Sciatic nerve (tissue), 2 donors: ENCODE data around the gene KTN1. TPM values are rescaled to one million over a fixed set of nuclear protein-coding genes. Genes with fewer than 3 reads are reported as not detected.
A peak's percentile ranks its signal among the peaks of the same experiment; 100 is the strongest.

Experiments used
- ATAC-seq: fragments of 200-7000 bp; cut with Tn5 transposase; one replicate; pipeline ENCODE4 v1.9.1; 2020; ENCODE audit warnings: mild to moderate bottlenecking, moderate library complexity
- DNase-seq: peaks from one replicate; pipeline ENCODE4 v3.0.0-alpha.2; 2020; ENCODE audit warnings: low spot score
- intact Hi-C: fragments of 100-400 bp; cut with DNase I; formaldehyde crosslinking; loops from one replicate; pipeline ENCODE4 v1.14.2; 2022
- total RNA-seq: library from RNA; stranded (reverse); fragmentation: NEBNext Ultra II Directional; extraction: Animal tissue kit (Norgen Biotek cat#: 25700); gene quantifications from one replicate; pipeline ENCODE4 v1.2.1, GENCODE V29; 2021
- donor health status: DM: no; HTN: no; CAD: no.
- donor health status: DM: no; HTN: no; CAD: no.

Gene KTN1
- total RNA-seq, 1 donor from 2014 or later: 243 TPM

DNA sequence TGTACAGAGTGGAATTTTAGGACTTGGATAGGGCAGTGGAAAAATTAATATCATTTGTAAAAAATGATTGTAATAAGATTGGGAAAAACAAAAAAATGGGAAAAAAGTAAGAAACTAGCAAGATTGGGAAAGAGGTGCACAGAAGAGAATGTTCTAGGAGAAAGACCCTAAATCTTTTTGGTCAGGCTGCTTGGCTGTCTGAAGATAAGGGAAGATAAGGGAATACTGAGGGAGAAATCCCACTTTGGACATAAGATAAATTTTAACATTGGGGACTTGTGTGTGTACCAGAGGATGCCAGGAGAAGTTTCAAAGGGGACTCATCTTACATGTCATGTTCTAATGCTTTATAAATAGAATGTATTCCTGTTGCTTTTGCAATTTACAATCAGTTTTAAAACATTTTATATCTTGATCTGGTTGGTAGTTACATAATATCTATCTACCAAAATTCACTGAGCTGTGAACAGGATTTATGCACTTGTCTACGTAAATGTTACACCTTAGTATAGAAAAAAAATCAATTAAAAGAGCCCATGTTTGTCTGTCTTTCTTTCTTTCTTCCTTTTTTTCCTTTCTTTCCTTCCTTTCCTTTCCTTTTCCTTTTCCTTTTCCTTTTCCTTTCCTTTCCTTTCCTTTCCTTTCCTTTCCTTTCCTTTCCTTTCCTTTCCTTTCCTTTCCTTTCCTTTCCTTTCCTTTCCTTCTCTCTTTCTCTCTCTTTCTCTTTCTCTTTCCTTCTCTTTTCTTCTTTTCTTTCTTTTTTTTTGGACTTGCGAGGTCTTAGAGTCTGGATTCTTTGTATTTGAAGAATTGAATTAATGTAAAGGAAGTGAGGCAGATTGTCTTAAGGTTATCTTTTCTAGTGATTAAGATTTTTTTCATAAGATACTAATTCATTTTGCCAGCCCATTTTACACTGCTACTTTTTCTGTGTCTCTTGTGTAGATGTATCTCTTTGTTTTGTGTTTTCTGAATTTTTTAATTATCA lies 66.1 kb downstream of the KTN1 start:
- DNase-seq: no peak
- ATAC-seq: no peak
- intact Hi-C loops: no loop called here

DNA sequence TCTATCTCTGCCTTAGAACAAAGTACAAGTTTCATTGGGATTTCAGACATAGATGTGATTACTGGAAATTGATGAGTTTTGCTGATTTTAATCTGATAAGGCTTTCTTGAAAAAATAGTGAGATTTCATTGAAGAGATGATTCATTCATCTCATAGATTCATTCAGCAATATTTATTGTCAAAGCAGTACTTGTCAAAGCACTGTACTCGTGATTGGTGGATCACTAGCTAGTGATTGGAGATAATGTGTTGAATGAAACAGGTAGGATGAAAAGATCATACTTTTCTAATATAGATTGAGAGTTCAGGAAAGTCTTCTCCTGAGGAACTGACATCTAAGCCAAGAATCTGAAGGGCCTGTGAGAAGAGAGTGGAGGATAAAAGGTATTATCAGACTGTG lies 71.0 kb downstream of the KTN1 start:
- ATAC-seq: no peak
- no peak for DNase-seq
- intact Hi-C loops: no loop called here

- intact Hi-C loops: no loop called here
- no peak for ATAC-seq
These were observed 74.2 kb downstream of the KTN1 start for GRCh38 chr14:55654243-55654642.

GRCh38 chr14:55661029-55661428 lies 81.0 kb downstream of the KTN1 start:
- ATAC-seq: no peak
- no peak for DNase-seq
- intact Hi-C loops: no loop called here

More at GRCh38 chr14:55654243-55654642, 74.2 kb downstream of the KTN1 start:
- DNase-seq: no peak

DNA sequence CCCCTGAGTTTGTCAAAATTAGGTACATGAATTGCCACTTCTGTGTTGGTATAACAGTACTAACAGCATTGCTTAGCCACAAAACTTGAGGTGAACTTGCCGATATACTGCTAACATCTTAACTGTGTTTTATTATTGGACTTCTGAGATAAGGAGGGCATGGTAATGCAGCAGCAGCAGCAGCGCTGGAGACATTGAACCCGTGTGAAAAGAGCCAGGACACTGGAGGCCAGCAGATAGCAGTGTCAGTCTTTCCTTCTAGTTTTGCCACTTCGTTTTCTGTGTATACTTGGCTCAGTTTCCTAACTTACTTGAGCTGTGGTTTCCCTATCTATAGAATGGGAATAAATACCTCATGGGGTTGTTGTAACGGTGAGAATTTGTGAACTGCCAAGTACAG lies 82.7 kb downstream of the KTN1 start:
- intact Hi-C loops: no loop called here
- DNase-seq (no peak), ATAC-seq (no peak)

DNA sequence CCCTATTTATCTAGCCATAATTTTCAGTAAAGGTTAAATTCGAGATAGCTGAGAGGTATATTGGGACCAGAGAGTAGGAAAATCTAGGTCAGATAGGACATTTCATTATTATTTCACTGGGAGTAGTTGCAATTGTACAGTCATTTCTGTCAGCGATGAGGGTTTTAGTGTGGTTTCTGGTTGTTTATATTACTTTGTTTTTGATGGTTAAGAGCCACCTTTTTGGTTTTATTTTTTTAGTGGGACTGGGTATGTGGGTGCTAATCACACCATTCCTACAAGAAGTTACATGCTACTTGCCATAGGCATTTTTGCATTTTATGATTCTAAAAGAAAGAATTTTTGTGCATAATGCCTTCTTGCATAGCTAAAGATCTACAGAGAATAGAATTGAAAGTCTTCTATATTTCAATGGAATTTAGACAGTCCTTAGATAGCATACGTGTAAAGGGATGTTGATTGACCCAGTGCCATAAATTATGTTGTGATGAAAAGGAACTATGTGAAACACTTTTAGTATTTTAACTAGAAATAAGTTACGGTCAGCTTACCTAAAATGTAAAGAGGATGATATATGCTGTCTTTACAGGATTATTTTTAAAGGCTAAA lies 85.2 kb downstream of the KTN1 start:
- DNase-seq (no peak), ATAC-seq (no peak)
- intact Hi-C loops: no loop called here

DNA sequence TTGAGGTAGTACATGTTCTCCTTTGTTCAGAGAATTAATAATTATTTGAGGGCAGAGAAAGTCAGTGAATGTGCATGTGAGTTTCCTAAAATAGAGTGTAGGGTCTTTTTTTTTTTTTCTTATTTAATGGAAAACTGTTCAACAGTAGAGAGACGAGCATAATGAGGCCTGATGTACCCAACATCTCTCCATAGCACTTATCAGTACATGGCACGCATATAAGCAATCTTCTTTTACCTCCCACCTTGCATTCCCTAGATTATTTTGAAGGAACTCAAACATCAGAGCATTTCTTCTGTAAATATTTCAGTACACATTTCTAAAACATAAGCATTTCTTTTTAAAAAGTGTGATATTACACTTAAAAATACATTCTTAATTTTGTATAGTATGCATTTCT lies 87.8 kb downstream of the KTN1 start:
- intact Hi-C loops: no loop called here
- DNase-seq (no peak), ATAC-seq (no peak)

GRCh38 chr14:55671641-55672040 lies 91.6 kb downstream of the KTN1 start:
- ATAC-seq (no peak), DNase-seq (no peak)
- intact Hi-C loops: no loop called here

DNA sequence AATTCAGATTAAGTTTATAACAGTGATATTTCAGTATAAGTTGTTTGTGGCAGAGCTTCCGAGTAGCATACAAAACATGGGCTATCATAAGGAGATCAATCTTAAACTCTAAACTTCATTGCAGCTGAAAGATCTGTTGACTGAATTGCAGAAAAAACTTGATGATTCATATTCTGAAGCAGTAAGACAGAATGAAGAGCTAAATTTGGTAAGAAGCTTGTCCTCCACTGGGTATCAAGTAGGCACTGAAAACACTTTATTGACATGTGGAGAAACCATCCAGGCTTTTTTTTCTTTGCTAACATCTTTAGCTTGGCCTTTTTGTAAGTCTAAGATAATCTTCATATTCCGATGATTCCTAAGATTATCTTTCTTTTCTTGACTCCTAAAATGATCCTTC lies 93.0 kb downstream of the KTN1 start:
- no peak for DNase-seq
- intact Hi-C loops: no loop called here
- no peak for ATAC-seq

GRCh38 chr14:55681096-55681495 lies 101.1 kb downstream of the KTN1 start:
- DNase-seq (no peak), ATAC-seq (no peak)
- intact Hi-C loops: loop anchor here (2.0 kb wide), 1 partner anchor 72 kb away; no protein-coding TSS in a partner anchor

GRCh38 chr14:55684956-55685584 lies 105.1 kb downstream of the KTN1 start:
- ATAC-seq (peak; percentile 59), DNase-seq (no peak)
- intact Hi-C loops: no loop called here

DNA sequence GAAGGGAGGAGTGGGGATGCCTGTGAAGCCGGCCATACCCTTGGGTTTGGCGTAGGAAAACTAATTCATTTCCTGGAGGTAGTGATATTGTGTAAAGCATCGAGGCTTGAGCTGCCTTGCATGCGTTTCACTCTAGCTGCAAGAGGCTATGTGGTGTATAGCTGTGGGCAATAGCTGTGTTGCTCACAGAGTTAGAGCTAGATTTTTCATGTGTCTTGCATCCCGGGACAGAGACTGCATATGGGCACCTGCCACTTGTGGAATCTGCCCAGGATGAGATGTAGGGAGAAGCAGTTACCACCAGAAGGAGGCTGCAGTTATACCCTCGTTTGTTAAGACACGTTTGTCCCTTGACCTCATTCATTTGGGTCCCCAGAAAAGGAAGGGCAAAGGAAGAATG lies 106.7 kb downstream of the KTN1 start:
- ATAC-seq (no peak), DNase-seq (no peak)
- intact Hi-C loops: no loop called here

- no peak for DNase-seq
- intact Hi-C loops: no loop called here
- no peak for ATAC-seq
These were observed 108.6 kb downstream of the KTN1 start for GRCh38 chr14:55688566-55688965.

- intact Hi-C loops: no loop called here
- ATAC-seq (no peak), DNase-seq (no peak)
These were observed 110.2 kb downstream of the KTN1 start for GRCh38 chr14:55689981-55690871.

GRCh38 chr14:55691659-55692058 lies 111.7 kb downstream of the KTN1 start:
- DNase-seq (no peak), ATAC-seq (no peak)
- intact Hi-C loops: no loop called here

DNA sequence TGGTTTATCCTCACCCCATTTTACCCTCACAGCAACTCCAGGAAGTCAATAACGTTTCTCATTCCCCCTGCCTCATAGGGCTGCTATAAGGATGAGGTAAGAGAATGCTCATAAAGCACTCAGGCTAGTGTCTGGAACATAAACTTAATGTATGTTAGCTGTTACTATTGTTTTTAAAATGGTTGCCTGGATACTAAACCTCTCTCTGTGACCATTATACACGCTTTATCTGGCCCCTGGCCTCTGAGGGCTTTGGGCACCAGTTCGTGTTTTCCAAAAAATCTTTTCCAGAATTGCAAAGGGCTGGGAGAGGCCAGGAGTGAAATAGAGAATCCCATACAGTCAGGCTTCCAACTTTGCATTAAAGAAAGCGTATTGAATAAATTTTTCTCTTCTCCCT lies 113.9 kb downstream of the KTN1 start:
- intact Hi-C loops: no loop called here
- no peak for ATAC-seq

DNA sequence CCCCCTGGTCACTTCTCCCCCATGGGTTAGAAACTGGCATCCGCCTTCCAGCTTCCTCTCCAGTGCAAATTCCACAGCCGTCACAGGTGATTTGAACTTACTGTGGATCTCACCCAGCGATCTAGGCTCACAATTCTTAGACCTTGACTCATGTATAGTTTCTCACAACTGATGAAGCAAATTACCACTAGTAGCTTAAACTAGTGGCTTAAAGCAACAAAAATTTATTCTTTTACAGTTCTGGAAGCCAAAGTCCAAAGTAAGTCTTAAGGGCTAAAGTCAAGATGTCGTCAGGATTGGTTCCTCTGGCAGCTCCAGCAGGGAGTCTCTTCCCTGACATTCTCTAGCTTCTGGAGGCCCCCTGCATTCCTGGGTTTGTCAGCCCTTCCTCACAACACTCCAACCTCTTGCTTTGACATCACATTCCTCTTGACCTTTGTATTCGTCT lies 117.4 kb downstream of the KTN1 start:
- intact Hi-C loops: no loop called here
- ATAC-seq (no peak), DNase-seq (no peak)

More for the DNA sequence above, 113.9 kb downstream of the KTN1 start:
- DNase-seq: no peak

- intact Hi-C loops: no loop called here
- DNase-seq: no peak
- no peak for ATAC-seq
These were observed 118.0 kb downstream of the KTN1 start for GRCh38 chr14:55698051-55698450.
